Non-pigmented ciliary epithelial cell (primary cell): ENCODE measurements around the gene ELL2.
"Not testable (repeated sequence)": the region's sequence is repeated elsewhere in the genome, so short reads cannot be mapped to it uniquely, and the experiment has no call there.

Experiments used
- DNase-seq: peaks from one replicate; pipeline ENCODE4 v3.0.0-alpha.2; 2010; ENCODE audit warnings: low read depth

Gene ELL2

GRCh38 chr5:95859661-95860060, 102.0 kb downstream of the ELL2 start:
- no peak for DNase-seq

GRCh38 chr5:95858661-95859595, 102.7 kb downstream of the ELL2 start:
- DNase-seq = peak; percentile 98

- peak; percentile 70 for DNase-seq
These were observed 103.6 kb downstream of the ELL2 start for GRCh38 chr5:95858023-95858461.

GRCh38 chr5:95857185-95857945, 104.3 kb downstream of the ELL2 start:
- no peak for DNase-seq

GRCh38 chr5:95856501-95856981, 105.1 kb downstream of the ELL2 start:
- no peak for DNase-seq

GRCh38 chr5:95853490-95853889, 108.2 kb downstream of the ELL2 start:
- no peak for DNase-seq

- no peak for DNase-seq
These were observed 109.1 kb downstream of the ELL2 start for GRCh38 chr5:95852567-95852966.

GRCh38 chr5:95851141-95851540, 110.5 kb downstream of the ELL2 start:
- not testable (repeated sequence) for DNase-seq

- no peak for DNase-seq
These were observed 111.2 kb downstream of the ELL2 start for GRCh38 chr5:95850391-95850894.

GRCh38 chr5:95848701-95849100, 113.0 kb downstream of the ELL2 start:
- no peak for DNase-seq

- DNase-seq = no peak
These were observed 114.4 kb downstream of the ELL2 start for GRCh38 chr5:95847261-95847592.

- DNase-seq = no peak
These were observed 114.9 kb downstream of the ELL2 start for GRCh38 chr5:95846554-95847260.

GRCh38 chr5:95845391-95845790, 116.3 kb downstream of the ELL2 start:
- DNase-seq = no peak

- DNase-seq = no peak
These were observed 117.9 kb downstream of the ELL2 start for GRCh38 chr5:95843733-95844223.

GRCh38 chr5:95842854-95843544, 118.7 kb downstream of the ELL2 start:
- DNase-seq = peak; percentile 71

GRCh38 chr5:95841914-95842812, 119.5 kb downstream of the ELL2 start:
- no peak for DNase-seq

- DNase-seq = no peak
These were observed 120.5 kb downstream of the ELL2 start for GRCh38 chr5:95840956-95841705.

GRCh38 chr5:95839658-95840057, 122.0 kb downstream of the ELL2 start:
- DNase-seq = no peak

- no peak for DNase-seq
These were observed 123.1 kb downstream of the ELL2 start for GRCh38 chr5:95838556-95838955.
